ENCODE measurements around the gene STARD3.

GRCh38 chr17:39614545-39615157 lies 22.3 kb upstream of the STARD3 start:
- TF ChIP-seq CTCF (IDR thresholded peaks at IDR 0.05) (no peak), TEAD1 (CRISPR knock-in tag; IDR thresholded peaks at IDR 0.05) (no peak)
